ENCODE measurements around the gene FAM111B.
"Not testable (repeated sequence)": the region's sequence is repeated elsewhere in the genome, so short reads cannot be mapped to it uniquely, and the experiment has no call there.

Gene FAM111B

GRCh38 chr11:59106363-59107336 lies at the start of gene FAM111B:
FAM111B (plus strand) TSS chr11:59107237; CDS start chr11:59109626, 2,389 bp downstream.
- H3K4me3 ChIP-seq (ENCODE audit: low read length) = peak within 1 kb of the TSS; percentile 82
- no peak for TF ChIP-seq ZNF274 (IDR thresholded peaks at IDR 0.05; ENCODE audit: low read depth, low read length)

GRCh38 chr11:59058120-59059033 lies 48.7 kb upstream of the FAM111B start:
- H3K4me3 ChIP-seq (ENCODE audit: low read length) = peak overlapping the region; percentile 58; the same call in 1 of the 2 replicates

GRCh38 chr11:59060096-59060495 lies 46.9 kb upstream of the FAM111B start:
- H3K4me3 ChIP-seq (ENCODE audit: low read length) = not testable (repeated sequence)

GRCh38 chr11:59062602-59063529 lies 44.2 kb upstream of the FAM111B start:
- no peak for TF ChIP-seq ZNF274 (IDR thresholded peaks at IDR 0.05; ENCODE audit: low read depth, low read length)
- no peak overlapping the region for H3K4me3 ChIP-seq (ENCODE audit: low read length)

- H3K4me3 ChIP-seq (ENCODE audit: low read length) = not testable (repeated sequence)
Measured at GRCh38 chr11:59063996-59064727, 42.9 kb upstream of the FAM111B start.

GRCh38 chr11:59069087-59069486 lies 38.0 kb upstream of the FAM111B start:
- TF ChIP-seq ZNF274 (IDR thresholded peaks at IDR 0.05; ENCODE audit: low read depth, low read length) = no peak
- no peak overlapping the region for H3K4me3 ChIP-seq (ENCODE audit: low read length)

GRCh38 chr11:59076876-59077571 lies 30.0 kb upstream of the FAM111B start:
- no peak for TF ChIP-seq ZNF274 (IDR thresholded peaks at IDR 0.05; ENCODE audit: low read depth, low read length)
- no peak overlapping the region for H3K4me3 ChIP-seq (ENCODE audit: low read length)

GRCh38 chr11:59078435-59078834 lies 28.6 kb upstream of the FAM111B start:
- H3K4me3 ChIP-seq (ENCODE audit: low read length) = no peak overlapping the region
- no peak for TF ChIP-seq ZNF274 (IDR thresholded peaks at IDR 0.05; ENCODE audit: low read depth, low read length)

- no peak for TF ChIP-seq ZNF274 (IDR thresholded peaks at IDR 0.05; ENCODE audit: low read depth, low read length)
- H3K4me3 ChIP-seq (ENCODE audit: low read length) = no peak overlapping the region
Measured at GRCh38 chr11:59079086-59079485, 28.0 kb upstream of the FAM111B start.

- H3K4me3 ChIP-seq (ENCODE audit: low read length) = not testable (repeated sequence)
Measured at GRCh38 chr11:59080421-59080820, 26.6 kb upstream of the FAM111B start.

- H3K4me3 ChIP-seq (ENCODE audit: low read length) = not testable (repeated sequence)
Measured at GRCh38 chr11:59081430-59082020, 25.5 kb upstream of the FAM111B start.

GRCh38 chr11:59086007-59086406 lies 21.0 kb upstream of the FAM111B start, which contains the start of gene GLYATL1B:
GLYATL1B (plus strand) TSS chr11:59086307; CDS start chr11:59086307, 0 bp downstream.
- H3K4me3 ChIP-seq (ENCODE audit: low read length) = not testable (repeated sequence)

All from GM08714 (cell line).